Vagina (tissue), 2 donors: Measurements from ENCODE around the gene DPF1. TPM values are rescaled to one million over a fixed set of nuclear protein-coding genes. Genes with fewer than 3 reads are reported as not detected.
"Not testable (repeated sequence)": the region's sequence is repeated elsewhere in the genome, so short reads cannot be mapped to it uniquely, and the experiment has no call there.

Source experiments
- DNase-seq, 2 donors: peaks; one replicate each; pipeline ENCODE4 v3.0.0-alpha.2; 2017; ENCODE audit errors: extremely low spot score in 2 of 2
- H3K27ac ChIP-seq: fragments of 200-600 bp; sonication (generic); one replicate; pipeline ENCODE4 v1.5.1; 2019
- H3K27me3 ChIP-seq: fragments of 200-600 bp; sonication (generic); one replicate; pipeline ENCODE4 v1.5.1; 2019
- H3K36me3 ChIP-seq, 2 donors: fragments of 200-600 bp; sonication (generic); one replicate each; pipeline ENCODE4 v1.5.1; 2017 to 2019
- H3K4me1 ChIP-seq: fragments of 200-600 bp; sonication (generic); one replicate; pipeline ENCODE4 v1.5.1; 2019
- H3K4me3 ChIP-seq, 2 donors: fragments of 200-600 bp; sonication (generic); 1 replicate in 1 of 2; 2 replicates in 1 of 2; pipeline ENCODE4 v1.5.1; 2016 to 2019
- H3K9me3 ChIP-seq: fragments of 200-600 bp; sonication (generic); one replicate; pipeline ENCODE4 v1.5.1; 2019
- CTCF ChIP-seq, 3 experiments: fragments of 450-650 bp in 2 of 3; fragments of 200-600 bp in 1 of 3; sonication (generic) in 1 of 3; IDR thresholded peaks; one replicate each; pipeline ENCODE4 v1.5.1; 2017 to 2019; ENCODE audit warnings: antibody characterized with exemption in 3 of 3, mild to moderate bottlenecking in 2 of 3, moderate library complexity in 2 of 3
- POLR2A ChIP-seq, 2 donors: fragments of 450-650 bp; IDR thresholded peaks; one replicate each; pipeline ENCODE4 v1.6.1; 2017; ENCODE audit warnings: antibody characterized with exemption in 2 of 2, mild to moderate bottlenecking in 2 of 2, moderate library complexity in 2 of 2
- POLR2AphosphoS5 ChIP-seq, 2 donors: sonication (generic); formaldehyde crosslinking; IDR thresholded peaks; one replicate each; pipeline ENCODE4 v1.9.0; 2017; ENCODE audit warnings: antibody characterized with exemption in 2 of 2, mild to moderate bottlenecking in 2 of 2, low read depth in 1 of 2; ENCODE audit not compliant: insufficient read depth in 1 of 2
- intact Hi-C: fragments of 100-400 bp; cut with DNase I; formaldehyde crosslinking; loops from one replicate; pipeline ENCODE4 v1.15.1; 2023
- total RNA-seq: library from RNA; depleted of rRNA; stranded (reverse); fragments of >200 nt; gene quantifications from one replicate; pipeline ENCODE4 v1.2.3, GENCODE V29; 2016

DPF1 gene
- total RNA-seq, 1 donor from 2014 or later = not detected

- no peak for TF ChIP-seq POLR2A (IDR thresholded peaks at IDR 0.05)
- TF ChIP-seq POLR2AphosphoS5 (IDR thresholded peaks at IDR 0.05; ENCODE audit: insufficient read depth in 1 of 2, low read depth in 1 of 2) = no peak
- no peak for TF ChIP-seq CTCF (IDR thresholded peaks at IDR 0.05)
- Histone ChIP-seq H3K27me3 (no peaks in the 10 kb centered on the region), H3K4me1 (peaks cover 17% of the 10 kb centered on the region), H3K36me3 (no peaks in the 10 kb centered on the region), H3K4me3 (no peak overlapping the region), H3K9me3 (no peaks in the 10 kb centered on the region), H3K27ac (no peak overlapping the region)
- no peak for DNase-seq
- intact Hi-C loops = loop anchor here (5.0 to 10.0 kb wide), 2 partner anchors 325 to 762 kb away; partner anchors contain the start of genes SIPA1L3, WDR87, ZNF569 and ZNF570
These were observed 5.6 kb upstream of the DPF1 start for GRCh38 chr19:38229585-38230073.

GRCh38 chr19:38228491-38229439 is 4.7 kb upstream of the DPF1 start:
- no peak overlapping the region for H3K27ac ChIP-seq
- H3K4me1 ChIP-seq = peaks cover 23% of the 10 kb centered on the region
- intact Hi-C loops = loop anchor here (5.0 to 10.0 kb wide), 2 partner anchors 324 to 761 kb away; partner anchors contain the start of genes SIPA1L3, WDR87, ZNF569 and ZNF570
- H3K9me3 ChIP-seq = no peaks in the 10 kb centered on the region
- H3K4me3 ChIP-seq = peak overlapping the region in 1 of 2 donors; percentile 10
- H3K36me3 ChIP-seq = no peaks in the 10 kb centered on the region
- TF ChIP-seq POLR2AphosphoS5 (IDR thresholded peaks at IDR 0.05; ENCODE audit: insufficient read depth in 1 of 2, low read depth in 1 of 2) = no peak
- no peak for TF ChIP-seq CTCF (IDR thresholded peaks at IDR 0.05)
- TF ChIP-seq POLR2A (IDR thresholded peaks at IDR 0.05) = no peak
- H3K27me3 ChIP-seq = peaks cover 5% of the 10 kb centered on the region
- DNase-seq = no peak

- no peaks in the 10 kb centered on the region for H3K36me3 ChIP-seq
- peaks cover 25% of the 10 kb centered on the region for H3K4me1 ChIP-seq
- H3K27me3 ChIP-seq = peaks cover 7% of the 10 kb centered on the region
- no peak for DNase-seq
- no peak overlapping the region for H3K27ac ChIP-seq
- intact Hi-C loops = loop anchor here (5.0 to 10.0 kb wide), 2 partner anchors 323 to 761 kb away; partner anchors contain the start of genes SIPA1L3, WDR87, ZNF569 and ZNF570
- no peaks in the 10 kb centered on the region for H3K9me3 ChIP-seq
- no peak overlapping the region for H3K4me3 ChIP-seq
- TF ChIP-seq POLR2A (IDR thresholded peaks at IDR 0.05) (no peak), POLR2AphosphoS5 (IDR thresholded peaks at IDR 0.05; ENCODE audit: insufficient read depth in 1 of 2, low read depth in 1 of 2) (no peak), CTCF (IDR thresholded peaks at IDR 0.05) (no peak)
These were observed 4.0 kb upstream of the DPF1 start for GRCh38 chr19:38228005-38228377.

GRCh38 chr19:38227287-38228004 is 3.4 kb upstream of the DPF1 start:
- Histone ChIP-seq H3K4me3 (no peak overlapping the region), H3K27me3 (peaks cover 7% of the 10 kb centered on the region), H3K4me1 (peaks cover 25% of the 10 kb centered on the region), H3K36me3 (no peaks in the 10 kb centered on the region), H3K27ac (no peak overlapping the region), H3K9me3 (no peaks in the 10 kb centered on the region)
- TF ChIP-seq POLR2AphosphoS5 (IDR thresholded peaks at IDR 0.05; ENCODE audit: insufficient read depth in 1 of 2, low read depth in 1 of 2) = no peak
- no peak for TF ChIP-seq POLR2A (IDR thresholded peaks at IDR 0.05)
- no peak for TF ChIP-seq CTCF (IDR thresholded peaks at IDR 0.05)
- intact Hi-C loops = loop anchor here (5.0 to 10.0 kb wide), 2 partner anchors 323 to 760 kb away; partner anchors contain the start of genes SIPA1L3, WDR87, ZNF569 and ZNF570
- DNase-seq = no peak

- H3K9me3 ChIP-seq, DNase-seq, H3K27ac ChIP-seq, H3K4me3 ChIP-seq, H3K36me3 ChIP-seq: not testable (repeated sequence)
- Histone ChIP-seq H3K4me1 (peaks cover 25% of the 10 kb centered on the region), H3K27me3 (peaks cover 10% of the 10 kb centered on the region)
- intact Hi-C loops = loop anchor here (5.0 to 10.0 kb wide), 2 partner anchors 320 to 758 kb away; partner anchors contain the start of genes SIPA1L3, WDR87, ZNF569 and ZNF570
These were observed 819 bp upstream of the DPF1 start for GRCh38 chr19:38224863-38225218.
